ENCODE results near the gene GALNT3.

GALNT3 gene

GRCh38 chr2:165700531-165700930 lies 93.5 kb downstream of the GALNT3 start:
- H3K36me3 ChIP-seq (ENCODE audit: control insufficient read depth in 1 of 2, insufficient read depth in 2 of 2, low read length in 2 of 2), result no peaks in the 10 kb centered on the region
- peaks cover 0 to 3% of the 10 kb centered on the region in 2 donors for H3K27me3 ChIP-seq (ENCODE audit: control insufficient read depth in 1 of 2, insufficient read depth in 2 of 2, low read length in 2 of 2)
- H3K4me1 ChIP-seq (ENCODE audit: control insufficient read depth in 1 of 2, insufficient read depth in 2 of 2, low read length in 2 of 2), result peaks cover 0 to 3% of the 10 kb centered on the region in 2 donors
- H3K27ac ChIP-seq (ENCODE audit: low read depth, low read length), result no peak overlapping the region
- H3K9ac ChIP-seq (ENCODE audit: low read depth in 1 of 2, low read length in 2 of 2), result no peak overlapping the region
- no peaks in the 10 kb centered on the region for H3K9me3 ChIP-seq (ENCODE audit: control insufficient read depth in 1 of 2, low read length in 2 of 2)
- no peak overlapping the region for H3K4me3 ChIP-seq (ENCODE audit: low read depth in 1 of 2, low read length in 2 of 2)

- H3K27ac ChIP-seq (ENCODE audit: low read depth, low read length), result no peak overlapping the region
Measured at GRCh38 chr2:165699946-165700345, 94.1 kb downstream of the GALNT3 start.

DNA sequence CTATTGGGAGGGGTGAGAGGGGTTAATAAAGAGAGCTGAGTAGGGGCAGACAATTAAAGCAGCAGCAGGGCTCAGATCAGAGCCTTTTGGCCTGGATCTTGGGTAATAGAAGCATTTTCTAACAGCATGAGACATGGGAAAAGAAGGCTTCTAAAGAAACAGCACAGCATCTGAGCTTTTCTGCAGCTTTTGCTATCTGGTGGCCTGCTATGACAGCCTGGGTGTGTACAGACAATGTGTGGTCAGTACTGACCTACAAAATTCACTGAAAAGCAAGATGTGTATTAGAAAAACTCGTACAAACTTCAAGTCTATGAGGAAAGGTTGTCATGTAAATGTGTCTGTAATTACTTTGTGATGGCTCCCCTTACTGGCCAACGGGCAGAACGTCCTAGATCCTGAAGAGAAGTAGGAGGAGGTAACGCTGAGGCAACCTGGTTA lies 95.6 kb downstream of the GALNT3 start:
- H3K36me3 ChIP-seq (ENCODE audit: control insufficient read depth in 1 of 2, insufficient read depth in 2 of 2, low read length in 2 of 2), result no peaks in the 10 kb centered on the region
- H3K9ac ChIP-seq (ENCODE audit: low read depth in 1 of 2, low read length in 2 of 2), result no peak overlapping the region
- peaks cover 0 to 3% of the 10 kb centered on the region in 2 donors for H3K4me1 ChIP-seq (ENCODE audit: control insufficient read depth in 1 of 2, insufficient read depth in 2 of 2, low read length in 2 of 2)
- no peak overlapping the region for H3K27ac ChIP-seq (ENCODE audit: low read depth, low read length)
- no peak overlapping the region for H3K4me3 ChIP-seq (ENCODE audit: low read depth in 1 of 2, low read length in 2 of 2)
- H3K9me3 ChIP-seq (ENCODE audit: control insufficient read depth in 1 of 2, low read length in 2 of 2), result no peaks in the 10 kb centered on the region
- H3K27me3 ChIP-seq (ENCODE audit: control insufficient read depth in 1 of 2, insufficient read depth in 2 of 2, low read length in 2 of 2), result peaks cover 0 to 3% of the 10 kb centered on the region in 2 donors

More at GRCh38 chr2:165699946-165700345, 94.1 kb downstream of the GALNT3 start:
- Histone ChIP-seq H3K27me3 (ENCODE audit: control insufficient read depth in 1 of 2, insufficient read depth in 2 of 2, low read length in 2 of 2) (peaks cover 0 to 3% of the 10 kb centered on the region in 2 donors), H3K36me3 (ENCODE audit: control insufficient read depth in 1 of 2, insufficient read depth in 2 of 2, low read length in 2 of 2) (no peaks in the 10 kb centered on the region), H3K9me3 (ENCODE audit: control insufficient read depth in 1 of 2, low read length in 2 of 2) (no peaks in the 10 kb centered on the region), H3K4me1 (ENCODE audit: control insufficient read depth in 1 of 2, insufficient read depth in 2 of 2, low read length in 2 of 2) (peaks cover 0 to 3% of the 10 kb centered on the region in 2 donors), H3K9ac (ENCODE audit: low read depth in 1 of 2, low read length in 2 of 2) (no peak overlapping the region), H3K4me3 (ENCODE audit: low read depth in 1 of 2, low read length in 2 of 2) (no peak overlapping the region)

DNA sequence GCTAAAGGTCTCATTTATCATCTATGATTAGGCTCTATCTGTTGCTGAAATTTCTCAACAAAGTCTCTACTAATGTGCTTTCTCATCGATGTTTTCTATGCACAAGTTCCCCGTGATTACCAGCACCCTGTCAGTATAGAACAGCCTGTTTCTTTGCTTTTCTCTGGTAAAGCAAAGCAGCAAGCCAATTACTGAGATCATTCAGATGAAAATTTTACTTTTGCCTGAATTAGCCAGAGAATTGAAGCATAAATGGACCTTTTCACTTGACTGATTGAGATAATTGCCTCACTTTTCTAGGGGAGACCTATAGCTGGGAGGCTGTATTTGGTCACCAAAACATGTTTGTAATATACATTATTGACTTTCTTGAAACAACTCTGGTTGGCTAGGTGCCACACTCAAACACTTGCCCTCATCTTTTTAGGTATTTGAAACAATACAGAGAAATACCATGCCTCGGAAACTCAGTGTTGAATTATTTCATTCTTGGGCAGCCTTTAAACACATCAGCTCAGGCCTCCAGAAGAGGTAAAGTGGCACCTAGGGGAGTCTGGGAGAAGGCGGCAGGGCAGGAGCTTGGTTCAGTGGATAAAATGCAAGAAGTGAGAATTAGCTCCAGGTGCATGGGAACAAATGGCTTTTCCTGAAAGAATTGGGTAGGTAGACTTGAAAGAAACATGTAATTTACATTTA lies 96.2 kb downstream of the GALNT3 start:
- H3K36me3 ChIP-seq (ENCODE audit: control insufficient read depth in 1 of 2, insufficient read depth in 2 of 2, low read length in 2 of 2), result no peaks in the 10 kb centered on the region
- no peak overlapping the region for H3K27ac ChIP-seq (ENCODE audit: low read depth, low read length)
- peaks cover 0 to 3% of the 10 kb centered on the region in 2 donors for H3K4me1 ChIP-seq (ENCODE audit: control insufficient read depth in 1 of 2, insufficient read depth in 2 of 2, low read length in 2 of 2)
- no peak overlapping the region for H3K4me3 ChIP-seq (ENCODE audit: low read depth in 1 of 2, low read length in 2 of 2)
- H3K9ac ChIP-seq (ENCODE audit: low read depth in 1 of 2, low read length in 2 of 2), result no peak overlapping the region
- H3K9me3 ChIP-seq (ENCODE audit: control insufficient read depth in 1 of 2, low read length in 2 of 2), result no peaks in the 10 kb centered on the region
- peaks cover 0 to 3% of the 10 kb centered on the region in 2 donors for H3K27me3 ChIP-seq (ENCODE audit: control insufficient read depth in 1 of 2, insufficient read depth in 2 of 2, low read length in 2 of 2)
